Measurements from ENCODE around the gene RPP30.
"Not testable (repeated sequence)": the region's sequence is repeated elsewhere in the genome, so short reads cannot be mapped to it uniquely, and the experiment has no call there.

Gene RPP30

GRCh38 chr10:90872648-90873020, 860 bp downstream of the RPP30 start:
- no peak for DNase-seq

- DNase-seq, result no peak
These were observed 7.3 kb downstream of the RPP30 start for GRCh38 chr10:90879062-90879461.

GRCh38 chr10:90880059-90880719, 8.4 kb downstream of the RPP30 start:
- not testable (repeated sequence) for DNase-seq

- DNase-seq, result no peak
These were observed 12.7 kb downstream of the RPP30 start for GRCh38 chr10:90884431-90884830.

GRCh38 chr10:90885176-90885575, 13.4 kb downstream of the RPP30 start:
- no peak for DNase-seq

GRCh38 chr10:90887555-90887954, 15.8 kb downstream of the RPP30 start:
- no peak for DNase-seq

GRCh38 chr10:90888387-90888786, 16.6 kb downstream of the RPP30 start:
- DNase-seq, result no peak

- no peak for DNase-seq
These were observed 17.9 kb downstream of the RPP30 start for GRCh38 chr10:90889636-90890035.

GRCh38 chr10:90890347-90890746, 18.6 kb downstream of the RPP30 start:
- DNase-seq, result no peak

- DNase-seq, result no peak
These were observed 21.4 kb downstream of the RPP30 start for GRCh38 chr10:90893190-90893589.

- DNase-seq, result not testable (repeated sequence)
These were observed 25.1 kb downstream of the RPP30 start for GRCh38 chr10:90896916-90897315.

- no peak for DNase-seq
These were observed 34.2 kb downstream of the RPP30 start for GRCh38 chr10:90905925-90906324.

GRCh38 chr10:90906596-90906995, 34.8 kb downstream of the RPP30 start:
- no peak for DNase-seq

- peak in 3 of 4 experiments; percentile 1 to 5 (median 2) for DNase-seq
These were observed 39.6 kb downstream of the RPP30 start for GRCh38 chr10:90911133-90912051.

GRCh38 chr10:90912174-90912573, 40.4 kb downstream of the RPP30 start:
- DNase-seq, result no peak

- DNase-seq, result no peak
These were observed 41.2 kb downstream of the RPP30 start for GRCh38 chr10:90912854-90913479.

GRCh38 chr10:90913774-90914420, 42.1 kb downstream of the RPP30 start:
- DNase-seq, result no peak

GRCh38 chr10:90914992-90915765, 43.4 kb downstream of the RPP30 start:
- no peak for DNase-seq

GRCh38 chr10:90915766-90916075, 43.9 kb downstream of the RPP30 start:
- no peak for DNase-seq

GRCh38 chr10:90916392-90917237, 44.8 kb downstream of the RPP30 start:
- DNase-seq, result no peak

- no peak for DNase-seq
These were observed 45.6 kb downstream of the RPP30 start for GRCh38 chr10:90917238-90917967.
